HK-2 (cell line): Measurements from ENCODE around the gene LENG9.
A peak's percentile ranks its signal among the peaks of the same experiment; 100 is the strongest.
"Not testable (repeated sequence)": the region's sequence is repeated elsewhere in the genome, so short reads cannot be mapped to it uniquely, and the experiment has no call there.

ENCODE experiments used
- DNase-seq: peaks from one replicate; pipeline ENCODE4 v3.0.0-alpha.2; 2018; ENCODE audit not compliant: unreplicated experiment

Gene LENG9

GRCh38 chr19:54478677-54479266, 15.2 kb upstream of the LENG9 start:
- no peak for DNase-seq

GRCh38 chr19:54477650-54478049, 14.1 kb upstream of the LENG9 start:
- DNase-seq, result no peak

DNA sequence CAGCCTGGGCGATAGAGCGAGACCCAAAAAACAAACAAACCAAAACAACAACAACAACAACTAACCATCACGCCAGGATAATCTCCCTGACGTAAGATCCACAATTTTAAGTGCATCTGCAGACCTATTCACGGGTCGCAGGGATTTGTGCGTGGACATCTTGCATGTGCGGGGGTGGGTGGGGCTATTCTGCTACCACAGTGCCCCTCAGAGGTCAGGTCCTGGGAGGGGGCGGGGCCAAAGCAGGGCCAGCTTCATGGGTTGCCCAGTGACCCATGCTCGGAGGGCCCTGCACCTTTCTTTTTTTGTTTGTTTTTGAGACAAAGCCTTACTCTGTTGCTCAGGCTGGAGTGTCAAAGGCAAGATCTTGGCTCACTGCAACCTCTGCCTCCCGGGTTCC, 12.1 kb upstream of the LENG9 start:
- no peak for DNase-seq

DNA sequence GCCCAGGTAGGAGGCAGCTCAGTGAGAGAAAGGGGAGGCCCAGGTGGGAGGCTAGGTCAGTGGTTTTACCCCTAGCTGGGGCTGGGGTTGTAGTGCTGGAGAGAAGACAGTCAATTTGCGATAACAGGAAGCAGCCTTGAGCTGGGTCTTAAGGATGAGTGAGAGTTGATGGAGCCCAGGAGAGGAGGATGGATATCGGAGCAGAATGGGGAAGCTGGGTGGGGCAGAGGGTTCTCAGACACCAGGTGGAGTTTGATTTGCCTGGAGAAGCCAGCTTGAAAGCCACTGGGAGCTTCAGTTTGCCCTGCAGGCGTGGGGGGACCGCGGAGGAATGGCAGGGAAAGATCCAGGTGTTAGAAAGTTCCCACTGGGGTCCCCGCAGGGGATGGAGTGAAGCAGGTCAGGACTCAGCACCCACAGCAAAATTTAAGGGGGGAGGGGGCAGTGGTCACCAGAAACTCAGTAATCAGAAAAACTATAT, 10.4 kb upstream of the LENG9 start:
- DNase-seq, result no peak

- peak; percentile 59 for DNase-seq
These were observed 9.7 kb upstream of the LENG9 start, which contains the start of gene CDC42EP5 for GRCh38 chr19:54473071-54473891. Gene CDC42EP5, minus strand, starts transcription at chr19:54473296. Its CDS starts 7,749 bp downstream, at chr19:54465547.

- DNase-seq, result no peak
These were observed 7.6 kb upstream of the LENG9 start for GRCh38 chr19:54470991-54471782.

GRCh38 chr19:54470276-54470887, 6.8 kb upstream of the LENG9 start:
- no peak for DNase-seq

- DNase-seq, result no peak
These were observed 5.9 kb upstream of the LENG9 start for GRCh38 chr19:54469496-54469934.

GRCh38 chr19:54466110-54466480, 2.5 kb upstream of the LENG9 start:
- DNase-seq, result not testable (repeated sequence)

- DNase-seq, result no peak
These were observed 2.0 kb upstream of the LENG9 start for GRCh38 chr19:54465426-54466109.

- peak; percentile 94 for DNase-seq
These were observed 1.2 kb upstream of the LENG9 start for GRCh38 chr19:54464630-54465425.

- DNase-seq, result peak; percentile 93
These were observed 559 bp upstream of the LENG9 start for GRCh38 chr19:54464044-54464629.

- peak; percentile 85 for DNase-seq
These were observed 685 bp downstream of the LENG9 start for GRCh38 chr19:54462655-54463530.

DNA sequence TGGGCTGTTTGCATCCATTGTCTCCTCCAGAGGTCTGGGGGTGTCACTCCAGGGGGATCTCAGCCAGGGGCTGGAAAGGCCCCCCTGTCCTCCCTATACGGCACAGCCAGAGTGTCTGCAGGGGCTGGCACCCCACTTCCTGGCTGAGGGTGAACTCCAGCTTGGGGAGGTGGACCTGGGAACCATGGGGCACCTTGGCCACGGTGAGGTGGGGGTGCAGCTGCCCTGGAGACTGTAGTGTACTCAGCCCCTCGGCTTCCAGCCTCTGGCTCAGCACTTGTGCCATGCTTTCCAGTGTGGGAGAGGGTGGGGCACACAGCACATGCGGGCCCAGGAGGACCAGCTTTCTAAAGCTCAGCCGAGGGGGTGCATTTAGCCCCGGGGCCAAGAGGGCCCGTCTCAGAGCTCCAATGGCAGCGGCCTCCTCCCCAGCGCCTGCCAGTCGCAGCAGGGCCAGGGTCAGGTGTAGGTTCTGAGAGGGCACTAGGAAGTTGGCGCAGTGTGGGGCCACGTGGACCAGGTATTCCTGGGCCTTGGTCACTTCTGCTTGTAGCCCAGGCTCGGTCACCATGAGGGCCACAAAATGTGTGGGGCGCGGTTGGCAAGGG, 1.4 kb downstream of the LENG9 start:
- no peak for DNase-seq

DNA sequence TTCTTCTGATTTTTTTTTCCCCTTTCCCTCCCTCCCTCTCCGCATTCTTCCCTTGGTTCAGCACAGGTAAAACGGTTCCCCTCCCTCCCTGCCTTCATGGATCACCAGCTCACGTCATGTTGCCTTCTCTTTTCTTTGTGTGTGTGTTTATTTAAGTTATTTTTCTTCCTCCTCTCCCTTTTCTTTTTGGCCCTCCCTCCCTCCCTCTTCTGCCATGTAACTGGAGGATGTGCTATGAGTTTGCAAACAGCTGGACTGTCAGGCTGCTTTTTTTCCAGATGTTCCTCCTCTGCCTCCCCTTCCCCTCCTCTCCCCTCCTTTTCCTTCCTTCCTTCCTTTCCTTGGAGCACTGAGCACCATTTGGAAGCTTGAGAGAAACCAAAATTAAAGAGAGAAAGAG, 2.0 kb downstream of the LENG9 start:
- DNase-seq, result no peak

DNA sequence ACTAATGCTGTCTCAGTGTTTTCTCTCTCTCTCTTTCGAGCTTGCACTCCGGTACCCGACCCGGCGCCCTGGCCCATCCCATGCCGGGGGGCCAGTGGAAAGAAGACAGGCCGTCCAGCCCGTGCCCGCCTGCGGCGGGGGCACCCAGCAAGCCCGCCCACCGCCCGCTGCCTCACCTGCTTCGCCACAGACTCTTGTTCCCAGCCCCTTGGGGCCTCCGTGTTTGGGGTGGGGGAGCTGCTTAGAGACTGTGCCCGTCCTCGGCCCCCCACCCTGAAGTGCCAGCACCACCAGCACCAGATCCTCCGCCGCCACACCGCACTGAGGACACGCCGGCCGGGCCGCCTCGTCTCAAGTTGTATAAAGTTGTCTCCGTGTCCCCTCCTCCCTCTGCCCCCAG, 2.4 kb downstream of the LENG9 start:
- no peak for DNase-seq

DNA sequence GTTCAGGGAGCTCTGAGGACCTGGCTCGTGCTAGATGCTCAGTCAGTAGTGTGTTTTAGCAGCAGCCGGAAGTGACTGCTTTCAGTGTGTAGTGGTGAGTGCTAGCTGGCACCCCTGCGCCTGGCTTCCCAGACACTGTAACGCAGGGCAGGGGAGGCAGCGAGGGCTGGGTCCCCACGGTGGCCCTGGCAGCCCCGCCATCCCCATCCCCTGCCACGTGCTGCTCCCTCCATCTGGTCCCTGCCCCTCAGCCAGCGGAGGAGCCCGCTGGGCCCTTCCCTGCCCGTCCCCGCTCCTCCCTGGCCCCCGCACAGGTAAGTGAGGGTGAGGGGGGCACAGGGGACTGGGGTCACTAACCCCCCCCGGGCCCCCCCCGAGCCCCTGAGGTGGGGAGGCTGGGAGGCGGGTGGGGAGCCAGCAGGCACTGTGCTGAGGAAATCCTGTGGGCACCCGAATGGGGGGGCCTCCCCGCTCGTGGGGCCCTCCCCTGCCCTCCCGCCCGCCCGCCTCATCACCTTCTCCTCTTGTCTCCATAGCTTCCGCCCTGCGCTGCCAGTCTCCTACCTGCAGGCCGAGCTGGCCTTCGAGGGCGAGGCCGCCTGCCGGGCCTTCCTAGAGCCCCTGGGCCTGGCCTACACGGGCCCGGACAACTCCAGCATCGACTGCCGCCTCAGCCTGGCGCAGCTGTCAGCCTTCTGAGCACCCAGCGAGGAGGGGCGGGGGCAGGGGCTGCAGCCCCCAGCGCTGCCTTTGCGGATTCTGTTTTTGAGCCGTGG, 3.2 kb downstream of the LENG9 start:
- no peak for DNase-seq
